ENCODE data around the gene C3orf33.

DNA sequence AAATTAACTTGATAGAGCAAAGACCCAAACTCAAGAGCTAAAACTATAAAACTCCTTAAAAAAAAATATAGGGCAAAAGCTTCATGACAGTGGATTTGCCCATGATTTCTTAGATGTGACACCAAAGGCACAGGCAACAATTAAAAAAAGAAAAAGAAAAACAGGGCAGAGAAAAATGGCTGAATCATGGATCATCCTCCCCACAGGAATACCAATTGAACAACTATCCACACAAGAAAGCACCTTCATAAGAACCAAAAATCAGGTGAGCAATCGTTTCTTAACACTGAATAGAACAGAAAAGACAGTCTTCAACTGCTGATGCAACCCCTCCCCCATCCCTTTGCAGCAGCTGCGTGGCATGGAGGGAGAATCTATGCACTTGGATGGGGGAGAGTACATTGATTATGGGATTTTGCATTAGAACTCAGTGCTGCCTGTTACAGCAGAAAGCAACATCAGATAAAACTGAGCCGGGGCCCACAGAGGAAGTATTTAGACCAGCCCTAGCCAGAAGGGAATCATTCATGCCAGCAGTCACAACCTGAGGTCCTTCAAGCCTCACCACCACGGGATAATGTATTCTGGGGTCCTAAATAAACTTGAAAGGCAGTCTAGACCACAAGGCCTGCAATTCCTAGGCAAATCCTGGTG, 15.7 kb downstream of the C3orf33 start:
- TF ChIP-seq, protein P1, sequence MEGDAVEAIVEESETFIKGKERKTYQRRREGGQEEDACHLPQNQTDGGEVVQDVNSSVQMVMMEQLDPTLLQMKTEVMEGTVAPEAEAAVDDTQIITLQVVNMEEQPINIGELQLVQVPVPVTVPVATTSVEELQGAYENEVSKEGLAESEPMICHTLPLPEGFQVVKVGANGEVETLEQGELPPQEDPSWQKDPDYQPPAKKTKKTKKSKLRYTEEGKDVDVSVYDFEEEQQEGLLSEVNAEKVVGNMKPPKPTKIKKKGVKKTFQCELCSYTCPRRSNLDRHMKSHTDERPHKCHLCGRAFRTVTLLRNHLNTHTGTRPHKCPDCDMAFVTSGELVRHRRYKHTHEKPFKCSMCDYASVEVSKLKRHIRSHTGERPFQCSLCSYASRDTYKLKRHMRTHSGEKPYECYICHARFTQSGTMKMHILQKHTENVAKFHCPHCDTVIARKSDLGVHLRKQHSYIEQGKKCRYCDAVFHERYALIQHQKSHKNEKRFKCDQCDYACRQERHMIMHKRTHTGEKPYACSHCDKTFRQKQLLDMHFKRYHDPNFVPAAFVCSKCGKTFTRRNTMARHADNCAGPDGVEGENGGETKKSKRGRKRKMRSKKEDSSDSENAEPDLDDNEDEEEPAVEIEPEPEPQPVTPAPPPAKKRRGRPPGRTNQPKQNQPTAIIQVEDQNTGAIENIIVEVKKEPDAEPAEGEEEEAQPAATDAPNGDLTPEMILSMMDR (IDR thresholded peaks at IDR 0.05): no peak
- no peak for TF ChIP-seq POLR2A (IDR thresholded peaks at IDR 0.05)

Data from thyroid gland (tissue), 4 donors.